GM18499 (cell line): ENCODE data around the gene TACC2.
"Not testable (repeated sequence)": the region's sequence is repeated elsewhere in the genome, so short reads cannot be mapped to it uniquely, and the experiment has no call there.

Experiments used
- ATAC-seq: cut with Tn5 transposase; IDR thresholded peaks from one replicate; pipeline ENCODE4 v1.9.1; 2021; ENCODE audit warnings: moderate number of reproducible peaks; ENCODE audit not compliant: insufficient read depth, unreplicated experiment

TACC2 gene

DNA sequence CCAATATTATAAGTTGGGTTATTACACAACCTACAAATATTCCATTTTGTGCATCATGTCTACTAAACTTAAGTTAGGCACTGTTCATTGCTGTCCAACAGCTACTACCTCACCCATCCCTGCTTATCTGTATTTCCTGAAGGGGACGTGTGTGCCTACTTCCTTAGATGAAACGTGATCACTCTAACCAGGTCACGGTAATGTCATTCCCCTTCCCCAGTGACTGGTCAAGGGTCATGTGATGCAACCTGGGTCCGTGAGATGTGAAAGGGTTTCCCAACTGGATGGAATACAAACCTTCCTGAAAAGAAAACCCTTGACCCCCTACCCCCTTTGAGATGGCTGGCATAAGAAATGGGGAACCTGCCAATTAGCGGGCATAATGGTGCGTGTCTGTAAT lies 12.4 kb upstream of the TACC2 start:
- ATAC-seq, result no peak

- no peak for ATAC-seq
These were observed 10.5 kb upstream of the TACC2 start for GRCh38 chr10:121978511-121978910.

GRCh38 chr10:121981346-121981745 lies 7.6 kb upstream of the TACC2 start:
- ATAC-seq, result no peak

DNA sequence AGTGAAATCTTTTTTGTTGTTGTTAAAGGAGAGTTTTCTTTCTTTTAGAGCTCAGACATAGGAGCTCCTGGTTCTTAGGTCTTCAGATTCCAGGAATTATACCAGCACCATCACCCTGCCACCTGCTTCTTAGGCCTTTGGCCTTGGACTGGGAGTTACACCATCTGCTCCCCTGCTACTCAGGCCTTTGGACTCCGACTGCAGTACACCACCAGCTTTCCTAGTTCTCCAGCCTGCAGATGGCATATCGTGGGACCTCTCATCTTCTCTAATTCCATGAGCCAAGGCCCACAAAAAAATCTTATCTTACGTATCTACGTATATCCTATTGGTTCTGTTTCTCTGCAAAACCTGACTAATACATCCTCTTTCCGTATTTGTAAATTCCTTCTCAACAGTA lies 5.1 kb upstream of the TACC2 start:
- ATAC-seq, result no peak

DNA sequence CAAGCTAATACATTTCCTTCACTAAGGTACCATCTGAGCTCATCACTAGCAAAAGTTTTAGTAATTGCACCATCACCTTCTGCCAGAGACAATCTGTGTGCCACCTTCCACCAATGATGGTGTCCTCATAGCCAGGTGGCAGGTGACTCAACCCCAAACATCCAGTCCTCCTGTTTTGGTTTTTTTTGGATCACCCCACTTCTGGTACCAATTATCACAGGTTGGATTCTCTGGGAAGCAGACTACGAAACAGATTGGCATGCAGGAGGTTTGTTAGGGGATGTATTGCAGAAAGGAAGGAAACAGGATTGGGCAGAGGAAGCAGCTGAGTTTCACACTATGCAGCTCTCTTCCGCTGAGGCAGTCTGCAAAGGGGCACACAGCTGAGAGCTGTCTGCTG lies 4.5 kb upstream of the TACC2 start:
- ATAC-seq, result no peak

GRCh38 chr10:121990015-121990677 lies 1.2 kb downstream of the TACC2 start:
- no peak for ATAC-seq

DNA sequence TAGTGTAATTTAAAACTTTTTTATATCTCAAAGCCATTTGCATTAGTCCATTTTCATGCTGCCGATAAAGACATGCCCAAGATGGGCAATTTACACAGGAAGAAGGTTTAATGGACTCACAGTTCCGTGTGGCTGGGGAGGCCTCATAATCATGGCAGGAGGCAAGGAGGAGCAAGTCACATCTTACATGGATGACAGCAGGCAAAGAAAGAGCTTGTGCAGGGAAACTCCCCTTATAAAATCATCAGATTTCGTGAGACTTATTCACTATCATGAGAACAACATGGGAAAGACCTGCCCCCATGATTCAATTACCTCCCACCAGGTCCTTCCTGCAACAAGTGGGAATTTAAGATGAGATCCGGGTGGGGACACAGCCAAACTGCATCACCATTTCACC lies 2.8 kb downstream of the TACC2 start:
- ATAC-seq, result not testable (repeated sequence)

GRCh38 chr10:121994429-121994941 lies 5.5 kb downstream of the TACC2 start:
- ATAC-seq, result no peak

DNA sequence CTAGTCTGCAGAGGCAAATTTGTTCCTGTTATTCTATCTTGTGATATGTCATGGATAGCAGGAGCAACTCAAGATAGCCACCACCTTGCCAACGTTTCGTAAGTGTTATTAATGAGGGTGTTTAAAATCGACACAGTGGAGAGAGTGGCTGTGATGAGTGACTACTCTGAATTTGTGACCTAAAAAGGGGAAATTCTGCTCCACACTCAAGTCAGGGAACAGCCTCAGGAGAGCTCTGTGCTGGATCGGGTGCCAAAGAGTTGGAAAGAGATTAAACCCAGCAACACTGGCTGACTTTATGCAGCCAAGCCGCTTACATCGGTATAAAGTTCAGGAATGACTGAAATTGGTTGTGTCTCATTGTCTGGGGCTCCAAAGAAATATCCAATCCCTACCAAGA lies 9.5 kb downstream of the TACC2 start:
- no peak for ATAC-seq

GRCh38 chr10:121999301-121999700 lies 10.3 kb downstream of the TACC2 start:
- no peak for ATAC-seq

GRCh38 chr10:122001698-122002097 lies 12.7 kb downstream of the TACC2 start:
- ATAC-seq, result no peak

GRCh38 chr10:122007415-122007814 lies 18.5 kb downstream of the TACC2 start:
- ATAC-seq, result no peak

DNA sequence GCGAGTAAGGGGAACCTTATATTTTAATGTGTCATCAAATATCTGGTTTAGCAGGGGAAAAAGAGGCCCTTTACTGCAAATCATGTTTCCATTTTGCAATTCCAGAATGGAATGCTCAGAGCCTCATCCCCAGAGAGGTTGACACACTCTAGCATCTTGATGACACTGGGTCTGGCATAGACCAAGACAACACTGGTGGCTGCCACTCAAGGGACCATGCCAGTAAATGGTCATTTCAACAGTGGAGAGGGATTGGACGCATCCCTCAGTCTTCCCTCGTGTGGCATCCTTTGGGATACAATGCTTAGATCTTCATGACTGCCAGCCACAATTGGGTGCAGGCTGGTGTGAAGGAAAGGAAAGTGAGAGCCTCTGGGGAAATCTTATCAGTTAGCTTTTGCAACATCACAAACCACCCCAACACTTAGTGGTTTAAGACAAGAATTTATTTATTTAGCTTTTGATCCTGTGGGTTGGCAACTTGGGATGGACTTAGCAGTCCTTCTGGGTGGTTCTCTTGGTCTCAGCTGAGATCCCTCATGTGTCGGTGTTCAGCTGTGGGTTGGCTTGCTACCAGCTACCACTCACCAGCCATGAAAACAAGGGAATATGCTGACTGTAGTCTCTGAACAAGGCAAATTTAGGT lies 21.6 kb downstream of the TACC2 start:
- no peak for ATAC-seq

GRCh38 chr10:122012731-122013130 lies 23.8 kb downstream of the TACC2 start:
- ATAC-seq, result no peak

DNA sequence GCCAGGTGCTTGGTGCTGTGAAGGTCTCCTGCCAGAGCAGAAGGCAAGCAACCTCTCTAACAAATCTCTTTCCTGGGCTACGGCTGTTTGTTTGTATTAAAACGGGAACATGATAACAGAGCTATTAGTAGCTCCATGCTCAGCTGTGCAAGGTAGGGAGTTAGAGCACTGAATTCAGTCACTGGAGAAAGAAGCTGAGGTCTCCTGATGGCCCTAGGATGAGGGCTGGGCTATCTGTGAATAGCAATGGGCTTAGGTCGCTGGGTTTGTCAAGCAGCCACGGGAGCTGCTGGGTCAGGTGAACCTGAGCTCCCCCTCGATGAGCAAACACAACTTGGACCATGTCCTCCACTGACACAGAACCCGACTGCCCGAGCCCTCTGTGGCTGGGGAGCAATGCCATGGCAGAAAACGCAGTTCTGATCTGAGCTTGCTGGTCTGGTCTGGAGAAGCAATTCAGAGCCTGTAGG lies 24.4 kb downstream of the TACC2 start:
- ATAC-seq, result no peak

GRCh38 chr10:122014652-122015248 lies 25.8 kb downstream of the TACC2 start:
- ATAC-seq, result no peak

DNA sequence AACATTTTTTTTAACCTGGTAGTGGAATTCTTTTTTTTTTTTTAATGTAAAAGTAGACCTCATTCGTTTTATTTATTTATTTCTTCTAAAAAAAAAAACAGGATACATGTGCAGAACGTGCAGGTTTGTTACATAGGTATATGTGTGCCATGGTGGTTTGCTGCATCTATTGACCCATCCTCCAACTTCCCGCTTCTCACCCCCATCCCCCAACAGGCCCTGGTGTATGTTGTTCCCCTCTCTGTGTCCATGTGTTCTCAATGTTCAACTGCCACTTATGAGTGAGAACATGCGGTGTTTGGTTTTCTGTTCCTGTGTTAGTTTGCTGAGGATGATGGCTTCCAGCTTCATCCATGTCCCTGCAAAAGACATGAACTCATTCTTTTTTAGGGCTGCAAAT lies 29.0 kb downstream of the TACC2 start:
- not testable (repeated sequence) for ATAC-seq

GRCh38 chr10:122018491-122018890 lies 29.5 kb downstream of the TACC2 start:
- ATAC-seq, result no peak

GRCh38 chr10:122018951-122019413 lies 30.0 kb downstream of the TACC2 start:
- no peak for ATAC-seq

DNA sequence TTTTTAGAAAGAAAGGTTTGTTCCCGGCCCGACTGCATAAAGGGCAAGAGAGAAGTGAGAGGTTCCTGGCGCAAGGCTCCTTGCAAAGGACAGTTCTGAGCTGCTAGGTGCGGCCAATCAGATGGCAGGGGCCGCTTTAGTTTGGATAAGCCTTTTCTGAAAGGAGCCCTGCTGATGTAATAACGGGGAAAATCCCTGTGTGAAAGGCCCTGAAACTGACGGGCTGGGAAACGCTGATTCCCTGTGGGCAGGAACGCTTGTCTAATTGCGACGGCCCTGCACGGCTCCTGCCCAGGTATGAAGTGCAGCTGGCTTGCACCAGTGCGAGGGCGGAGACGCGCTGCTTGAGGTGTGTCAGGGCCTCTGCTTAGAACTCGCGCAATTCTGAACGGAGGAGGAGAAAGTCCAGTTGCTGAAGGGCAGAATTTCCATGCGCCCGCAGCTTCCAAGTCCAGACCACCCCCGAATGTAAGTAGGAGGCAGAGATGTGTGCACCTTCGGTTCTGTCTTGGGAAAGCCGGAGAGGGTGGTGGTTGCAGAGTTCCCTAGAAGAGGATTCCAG lies 30.5 kb downstream of the TACC2 start:
- ATAC-seq, result no peak

DNA sequence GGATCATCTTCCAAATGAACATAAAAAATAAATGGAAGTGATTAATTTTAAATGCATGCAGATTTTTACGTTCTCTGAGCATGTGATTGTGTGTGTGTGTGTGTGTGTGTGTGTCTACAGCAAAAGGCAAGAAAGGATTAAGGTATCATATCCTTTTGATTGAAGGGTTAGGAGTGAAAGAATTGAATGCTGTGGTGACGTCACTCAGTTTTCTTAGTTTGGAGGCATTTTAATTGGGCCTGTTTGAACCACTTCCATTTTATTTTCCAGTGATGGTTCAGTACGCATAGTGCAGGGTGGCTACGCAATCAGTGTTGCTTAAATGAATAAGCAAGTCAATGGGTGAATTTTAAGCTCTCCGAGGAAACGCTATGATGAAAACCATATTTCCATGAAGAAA lies 31.3 kb downstream of the TACC2 start:
- ATAC-seq, result no peak
